ENCODE data around the gene ST7L.
"Not testable (repeated sequence)": the region's sequence is repeated elsewhere in the genome, so short reads cannot be mapped to it uniquely, and the experiment has no call there.

The ST7L gene

DNA sequence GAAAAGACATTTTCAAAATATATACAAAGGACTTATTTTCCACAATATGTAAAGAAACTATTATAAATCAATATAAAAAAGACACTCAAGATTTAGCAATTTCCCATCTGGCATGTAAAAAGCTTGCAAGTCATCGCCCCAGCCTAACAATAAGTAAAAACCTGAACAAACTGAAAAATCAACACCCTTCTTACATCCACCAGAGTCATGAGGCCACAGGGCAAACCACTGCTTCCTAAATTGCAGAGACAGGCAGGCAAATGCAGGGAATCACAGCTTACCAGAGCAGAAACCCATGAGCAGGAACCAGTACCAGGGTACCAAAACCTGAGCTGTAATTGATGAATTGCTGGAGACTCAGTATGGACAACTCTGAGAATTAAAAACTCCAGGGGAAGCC lies 126.9 kb downstream of the ST7L start:
- no peak for DNase-seq (ENCODE audit: low read depth in 2 of 2)

- no peak for DNase-seq (ENCODE audit: low read depth in 2 of 2)
Observed at GRCh38 chr1:112488141-112488540, 130.8 kb downstream of the ST7L start.

DNA sequence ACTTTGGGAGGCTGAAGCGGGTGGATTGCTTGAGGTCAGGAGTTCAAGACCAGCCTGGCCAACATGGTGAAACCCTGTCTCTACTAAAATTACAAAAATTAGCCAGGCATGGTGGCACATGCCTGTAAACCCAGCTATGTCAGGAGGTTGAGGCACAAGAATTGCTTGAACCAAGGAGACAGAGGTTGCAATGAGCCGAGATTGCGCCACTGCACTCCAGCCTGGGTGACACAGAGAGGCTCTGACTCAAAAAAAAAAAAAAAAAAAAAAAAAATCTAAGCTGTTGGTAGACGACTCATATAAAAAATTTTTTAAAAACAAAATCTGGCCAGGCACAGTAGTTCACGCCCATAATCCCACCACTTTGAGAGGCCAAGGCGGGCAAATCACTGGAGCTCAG lies 131.3 kb downstream of the ST7L start:
- not testable (repeated sequence) for DNase-seq (ENCODE audit: low read depth in 2 of 2)

DNA sequence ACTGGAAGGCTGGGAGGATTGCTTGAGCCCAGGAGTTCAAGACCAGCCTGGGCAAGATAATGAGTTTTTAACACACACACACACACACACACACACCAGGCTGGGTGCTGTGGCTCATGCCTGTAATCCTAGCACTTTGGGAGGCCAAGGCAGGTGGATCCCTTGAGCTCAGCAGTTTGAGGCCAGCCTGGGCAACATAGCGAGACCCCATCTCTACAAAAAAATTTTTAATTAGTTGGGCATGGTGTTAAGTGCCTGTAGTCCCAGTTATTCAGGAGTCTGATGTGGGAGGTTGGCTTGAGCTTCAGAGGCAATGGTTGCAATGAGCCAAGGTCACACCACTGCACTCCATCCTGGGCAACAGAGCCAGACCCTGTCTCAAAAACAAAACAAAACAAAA lies 132.9 kb downstream of the ST7L start:
- DNase-seq (ENCODE audit: low read depth in 2 of 2): not testable (repeated sequence)

DNA sequence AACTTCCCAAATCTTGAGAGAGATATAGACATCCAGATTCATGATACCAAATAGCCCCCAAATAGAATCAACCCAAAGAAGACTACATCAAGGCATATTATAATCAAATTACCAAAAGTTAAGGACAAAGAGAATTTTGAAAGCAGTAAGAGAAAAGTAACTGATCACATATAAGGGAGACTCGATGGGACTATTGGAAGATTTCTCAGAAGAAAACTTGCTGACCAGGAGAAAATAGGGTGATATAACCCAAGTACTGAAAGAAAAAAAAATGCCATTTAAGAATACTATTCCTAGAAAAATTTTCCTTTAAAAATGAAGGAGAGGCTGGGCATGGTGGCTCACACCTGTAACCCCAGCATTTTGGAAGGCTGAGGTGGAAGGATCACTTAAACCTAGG lies 140.6 kb downstream of the ST7L start:
- no peak for DNase-seq (ENCODE audit: low read depth in 2 of 2)

DNA sequence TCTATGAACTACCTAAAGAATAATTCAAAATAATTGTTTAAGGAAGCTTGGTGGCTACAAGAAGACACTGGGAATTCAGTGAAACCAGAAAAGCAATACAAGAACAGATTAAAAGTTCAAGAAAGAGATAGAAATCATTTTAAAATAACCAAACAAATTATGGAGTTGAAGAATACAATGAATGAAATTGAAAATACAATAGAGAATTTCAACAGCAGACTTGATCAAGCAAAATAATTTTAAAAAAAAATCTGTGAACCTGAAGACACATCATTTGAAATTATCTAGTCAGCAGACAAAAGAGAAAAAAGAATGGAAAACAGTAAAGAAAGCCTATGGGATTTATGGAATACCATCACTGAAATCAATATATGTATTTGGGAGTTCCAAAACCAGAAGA lies 141.4 kb downstream of the ST7L start:
- no peak for DNase-seq (ENCODE audit: low read depth in 2 of 2)

All from stimulated activated CD4-positive, alpha-beta T cell treated with anti-CD3 and anti-CD28 coated beads, Interleukin-1b, Interleukin-23, amount 100 ng/mL, for 1 hour (primary cell).